SU-DHL-6 (cell line): ENCODE results near the gene GOT1.

Experiments
- CTCF ChIP-seq: fragments of 200-600 bp; sonication (generic); IDR thresholded peaks from one replicate; pipeline ENCODE4 v1.5.1; 2017; ENCODE audit warnings: antibody characterized with exemption, mild to moderate bottlenecking, low read length, moderate library complexity; ENCODE audit not compliant: insufficient read depth, poor library complexity, severe bottlenecking
- EZH2phosphoT487 ChIP-seq: fragments of 200-600 bp; sonication (generic), shearing (Covaris generic); conservative IDR thresholded peaks from 2 replicates; pipeline ENCODE4 v1.6.1; 2018; ENCODE audit warnings: mild to moderate bottlenecking, antibody characterized with exemption, low read length, moderate library complexity, mixed read lengths

DNA sequence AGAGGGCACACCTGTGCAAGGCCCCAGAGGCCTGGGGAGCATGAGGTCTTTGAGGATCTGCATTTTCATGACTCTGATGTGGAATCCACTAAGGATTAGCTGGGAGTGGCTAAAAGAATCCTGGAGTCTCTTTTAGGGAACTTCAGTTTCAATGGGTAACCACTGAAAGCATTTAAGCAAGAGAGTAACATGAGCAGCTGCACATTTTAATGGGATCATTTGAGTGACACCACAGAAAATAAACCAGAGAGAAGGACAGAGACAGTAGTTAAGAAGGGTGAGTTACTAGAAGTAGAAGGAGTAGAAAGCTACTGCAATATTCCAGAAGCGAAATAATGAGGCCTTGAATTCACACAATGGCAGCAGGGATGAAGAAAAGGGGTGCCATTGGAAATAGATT lies 5.2 kb downstream of the GOT1 start:
- TF ChIP-seq CTCF = no peak
- no peak for TF ChIP-seq EZH2phosphoT487
